DOHH2 (cell line): ENCODE measurements around the gene IMMP2L.

Experiments used
- CTCF ChIP-seq: fragments of 200-600 bp; sonication (generic); IDR thresholded peaks from one replicate; pipeline ENCODE4 v1.5.1; 2014; ENCODE audit warnings: antibody characterized with exemption, mild to moderate bottlenecking, low read depth, low read length; ENCODE audit not compliant: poor library complexity, severe bottlenecking
- EZH2phosphoT487 ChIP-seq: fragments of 200-600 bp; sonication (generic); IDR thresholded peaks from 2 replicates; pipeline ENCODE4 v1.6.1; 2017; ENCODE audit warnings: borderline replicate concordance, mild to moderate bottlenecking, antibody characterized with exemption, low read length, moderate library complexity, mixed read lengths

GRCh38 chr7:111528331-111528730 lies 34.0 kb downstream of the IMMP2L start:
- TF ChIP-seq CTCF (no peak), EZH2phosphoT487 (no peak)
